Heart left ventricle (tissue), 16 donors: ENCODE data around the gene ZFP92. TPM values are rescaled to one million over a fixed set of nuclear protein-coding genes. Genes with fewer than 3 reads are reported as not detected.

Source experiments
- ATAC-seq, 4 donors: fragments of 200-7000 bp; cut with Tn5 transposase; one replicate each; pipeline ENCODE4 v1.9.1; 2020 to 2022; ENCODE audit warnings: moderate library complexity in 4 of 4, mild to moderate bottlenecking in 3 of 4, moderate number of reproducible peaks in 1 of 4
- DNase-seq, 5 donors: peaks; one replicate each; pipeline ENCODE4 v3.0.0-alpha.2; 2020
- H3K27ac ChIP-seq, 12 donors: fragments of 200-600 bp; sonication (generic) in 4 of 12; one replicate each; pipeline versions ENCODE4 v1.5.0 to v1.8.0; 2016 to 2022; ENCODE audit warnings: mild to moderate bottlenecking in 2 of 12
- H3K27me3 ChIP-seq, 9 donors: fragments of 200-600 bp; sonication (generic) in 2 of 9; one replicate each; pipeline versions ENCODE4 v1.5.1 to v1.8.0; 2016 to 2022; ENCODE audit warnings: mild to moderate bottlenecking in 3 of 9
- H3K36me3 ChIP-seq, 9 donors: fragments of 200-600 bp; sonication (generic) in 2 of 9; one replicate each; pipeline versions ENCODE4 v1.5.0 to v1.8.0; 2018 to 2022; ENCODE audit warnings: mild to moderate bottlenecking in 2 of 9
- H3K4me1 ChIP-seq, 12 donors: fragments of 200-600 bp; sonication (generic) in 4 of 12; one replicate each; pipeline versions ENCODE4 v1.5.0 to v1.8.0; 2016 to 2022; ENCODE audit warnings: mild to moderate bottlenecking in 3 of 12
- H3K4me3 ChIP-seq, 12 donors: fragments of 200-600 bp; sonication (generic) in 4 of 12; one replicate each; pipeline versions ENCODE4 v1.5.0 to v1.8.0; 2017 to 2022; ENCODE audit warnings: mild to moderate bottlenecking in 9 of 12, moderate library complexity in 4 of 12
- H3K9me3 ChIP-seq, 12 donors: fragments of 200-600 bp; sonication (generic) in 4 of 12; one replicate each; pipeline versions ENCODE4 v1.5.0 to v1.8.0; 2016 to 2022; ENCODE audit warnings: mild to moderate bottlenecking in 1 of 12
- POLR2A ChIP-seq, 2 donors: fragments of 450-650 bp; IDR thresholded peaks; one replicate each; pipeline ENCODE4 v1.6.1; 2017; ENCODE audit warnings: antibody characterized with exemption in 2 of 2, mild to moderate bottlenecking in 2 of 2, moderate library complexity in 2 of 2
- WGBS, 4 donors: extraction: QIAGEN DNeasy Blood & Tissue Kit in 2 of 4; methylation state at CpG; one replicate each; pipeline versions ENCODE4 v1.1.5 to v1.1.7; 2013 to 2018; 5-methylcytosine and 5-hydroxymethylcytosine counted together
- intact Hi-C, 10 donors: fragments of 100-400 bp; cut with DNase I; formaldehyde crosslinking; loops; one replicate each; pipeline versions ENCODE4 v1.11.1 to v1.14.2; 2022
- polyA plus RNA-seq, 2 donors: library from polyadenylated mRNA; stranded (reverse); fragments of 200-250 nt; gene quantifications; one replicate each; pipeline ENCODE4 v1.2.3, GENCODE V29; 2013
- total RNA-seq, 9 donors: library from RNA; depleted of rRNA in 2 of 9; stranded (reverse); fragments of >200 nt in 2 of 9; fragmentation: NEBNext Ultra II Directional in 3 of 9; extraction: Animal tissue kit (Norgen Biotek cat#: 25700) in 3 of 9; gene quantifications; one replicate each; pipeline versions ENCODE4 v1.1.0 to v1.2.4, GENCODE V29; 2016 to 2023
- TF ChIP-seq, protein P1 (sequence below), 12 donors: fragments of 200-600 bp; sonication (generic) in 4 of 12; IDR thresholded peaks; one replicate each; pipeline versions ENCODE4 v1.5.0 to v1.8.0; 2018 to 2022; ENCODE audit warnings: antibody characterized with exemption in 12 of 12, mild to moderate bottlenecking in 5 of 12
- donor health status: ischemic (EF 13 %, LVEDD 7.1; RV severe dilation, severe dysfunction).
- donor health status: healthy with polysubstance abuse.
- donor health status: DM: no; HTN: yes; CAD: no.
- donor health status: DM: no; HTN: no; CAD: no.
- donor health status: ischemic (EF 25% LVEDD 6.9; RV normal size, moderate dysfunction).
- donor health status: ischemic (EF 25% LVEDD 5.7; RV mildly dilated, moderate dysfunction).
- donor health status: healthy.
- donor health status: DM: yes; HTN: yes; CAD: no.
- donor health status: ischemic (EF 35%, LVEDD 5.7; RV mildly dilated, moderate dysfunction).
- donor health status: nonischemic (EF 11% LVEDD 7.7; RV severe dilation, severe dysfunction).
- donor health status: DM: yes; HTN: yes; CAD: no.
- donor health status: PGD.
- donor health status: ischemic (EF 29% LVEDD 5.4; RV normal size, mild dysfunction).
- donor health status: nonischemic (EF 23%, LVEDD 6.1; RV moderate dilation, normal function).

ZFP92 gene
- total and polyA plus RNA-seq, 11 donors: 0.22 to 1.5 (median 0.55) TPM

DNA sequence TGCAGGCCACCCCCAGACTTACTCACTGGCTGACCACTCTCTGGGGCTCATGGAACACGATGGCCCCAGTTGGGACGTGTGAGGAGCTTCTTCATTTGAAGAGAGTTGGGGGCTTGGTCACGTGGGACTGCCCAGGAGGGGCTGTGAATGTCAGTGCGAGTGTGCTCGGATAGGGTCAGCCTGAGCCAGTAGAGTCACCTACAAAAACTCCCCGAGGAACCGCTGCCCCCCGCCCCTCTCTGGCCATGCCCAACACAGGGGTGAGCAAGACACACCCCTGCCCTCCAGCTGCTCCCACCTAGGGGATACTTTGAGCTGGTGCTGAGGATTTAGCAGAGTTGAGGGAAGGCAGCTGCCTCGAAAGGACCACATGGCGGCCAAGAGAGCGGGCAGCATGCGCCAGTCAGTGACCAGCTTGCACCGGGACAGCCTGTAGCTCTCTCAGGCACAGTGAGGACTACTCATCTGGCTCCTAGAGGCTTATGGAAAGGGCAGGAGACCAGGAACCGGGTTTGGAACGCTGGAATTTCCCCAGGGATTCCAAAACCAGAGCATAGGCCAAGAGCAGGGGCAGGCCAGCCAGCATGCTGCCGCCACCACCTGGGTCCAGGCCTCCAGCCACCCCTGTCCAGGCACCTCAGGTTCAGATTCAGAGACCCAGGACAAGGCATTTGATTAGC is 18.5 kb upstream of the ZFP92 start:
- no peaks in the 10 kb centered on the region for H3K4me1 ChIP-seq
- ATAC-seq: no peak
- no peak for DNase-seq
- no peaks in the 10 kb centered on the region for H3K36me3 ChIP-seq
- H3K27me3 ChIP-seq: peaks cover 0 to 19% (median 0%) of the 10 kb centered on the region in 9 donors
- no peak overlapping the region for H3K27ac ChIP-seq
- WGBS, 4 donors: 80 to 91% (median 86%) methylated on average over 13 to 16 of the region's 16 CpGs
- H3K9me3 ChIP-seq: no peaks in the 10 kb centered on the region
- TF ChIP-seq POLR2A (IDR thresholded peaks at IDR 0.05): no peak
- TF ChIP-seq, protein P1, sequence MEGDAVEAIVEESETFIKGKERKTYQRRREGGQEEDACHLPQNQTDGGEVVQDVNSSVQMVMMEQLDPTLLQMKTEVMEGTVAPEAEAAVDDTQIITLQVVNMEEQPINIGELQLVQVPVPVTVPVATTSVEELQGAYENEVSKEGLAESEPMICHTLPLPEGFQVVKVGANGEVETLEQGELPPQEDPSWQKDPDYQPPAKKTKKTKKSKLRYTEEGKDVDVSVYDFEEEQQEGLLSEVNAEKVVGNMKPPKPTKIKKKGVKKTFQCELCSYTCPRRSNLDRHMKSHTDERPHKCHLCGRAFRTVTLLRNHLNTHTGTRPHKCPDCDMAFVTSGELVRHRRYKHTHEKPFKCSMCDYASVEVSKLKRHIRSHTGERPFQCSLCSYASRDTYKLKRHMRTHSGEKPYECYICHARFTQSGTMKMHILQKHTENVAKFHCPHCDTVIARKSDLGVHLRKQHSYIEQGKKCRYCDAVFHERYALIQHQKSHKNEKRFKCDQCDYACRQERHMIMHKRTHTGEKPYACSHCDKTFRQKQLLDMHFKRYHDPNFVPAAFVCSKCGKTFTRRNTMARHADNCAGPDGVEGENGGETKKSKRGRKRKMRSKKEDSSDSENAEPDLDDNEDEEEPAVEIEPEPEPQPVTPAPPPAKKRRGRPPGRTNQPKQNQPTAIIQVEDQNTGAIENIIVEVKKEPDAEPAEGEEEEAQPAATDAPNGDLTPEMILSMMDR (IDR thresholded peaks at IDR 0.05): no peak
- intact Hi-C loops: no loop called here
- H3K4me3 ChIP-seq: no peak overlapping the region

DNA sequence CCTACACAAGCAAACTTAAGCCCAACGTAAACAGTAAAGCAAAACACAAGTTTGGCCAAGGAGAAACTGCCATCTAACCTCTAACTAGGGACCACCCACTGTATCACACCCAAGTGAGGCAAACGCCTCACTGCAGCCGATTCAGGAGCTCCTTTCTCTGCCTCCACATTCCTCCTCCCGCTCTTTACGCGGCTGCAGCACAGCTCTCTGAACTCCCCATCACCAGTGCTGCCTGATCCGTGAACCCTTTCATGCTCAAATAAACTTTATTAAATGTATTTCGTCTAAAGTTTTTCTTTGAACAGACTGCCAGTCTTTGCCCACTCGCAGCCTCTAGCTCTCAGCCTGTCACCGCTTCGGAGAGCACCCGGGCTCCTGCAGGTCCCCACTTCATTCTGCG is 16.7 kb upstream of the ZFP92 start:
- intact Hi-C loops: no loop called here
- H3K4me1 ChIP-seq: no peaks in the 10 kb centered on the region
- no peak for ATAC-seq
- no peaks in the 10 kb centered on the region for H3K36me3 ChIP-seq
- H3K27me3 ChIP-seq: peaks cover 0 to 13% (median 0%) of the 10 kb centered on the region in 9 donors
- H3K4me3 ChIP-seq: no peak overlapping the region
- WGBS, 4 donors: 71 to 78% (median 74%) methylated on average over 13 of the region's 13 CpGs
- no peak for DNase-seq
- TF ChIP-seq POLR2A (IDR thresholded peaks at IDR 0.05): no peak
- TF ChIP-seq, protein P1 (IDR thresholded peaks at IDR 0.05): no peak
- no peak overlapping the region for H3K27ac ChIP-seq
- H3K9me3 ChIP-seq: no peaks in the 10 kb centered on the region

DNA sequence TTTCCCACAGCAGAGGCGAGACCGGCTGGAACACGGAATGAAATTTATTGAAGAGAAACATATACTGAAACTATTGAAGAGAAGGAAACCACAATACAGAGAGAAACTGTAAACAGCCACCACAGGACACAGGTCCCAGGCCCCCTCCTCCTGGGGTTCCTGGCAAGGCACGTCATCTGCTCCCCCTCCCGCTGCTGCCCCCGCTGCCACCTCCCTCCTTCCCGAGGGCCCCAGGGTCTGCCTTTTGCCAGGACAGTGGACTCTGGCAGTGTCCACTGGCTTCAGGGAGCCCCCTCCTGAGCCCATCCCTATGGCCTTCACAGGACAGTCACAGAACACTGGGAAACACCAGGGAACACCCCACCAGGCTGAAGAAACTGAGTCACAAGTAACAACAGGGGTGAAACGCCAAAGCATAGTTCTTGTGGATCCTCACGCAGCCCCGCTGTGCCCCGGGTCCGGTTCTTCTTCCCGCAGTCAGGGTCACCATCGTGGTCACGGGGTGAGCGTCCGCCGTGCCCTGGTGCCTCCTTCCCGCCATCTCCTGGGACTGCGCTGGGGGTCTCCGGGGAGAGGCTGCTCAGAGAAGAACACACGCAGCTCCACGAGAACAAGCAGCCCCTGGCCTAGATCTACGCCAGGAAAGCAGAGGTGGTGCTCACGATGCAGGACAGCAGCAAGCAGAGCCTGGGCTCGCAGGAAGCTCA is 15.5 kb upstream of the ZFP92 start:
- H3K36me3 ChIP-seq: no peaks in the 10 kb centered on the region
- TF ChIP-seq, protein P1 (IDR thresholded peaks at IDR 0.05): no peak
- no peak for TF ChIP-seq POLR2A (IDR thresholded peaks at IDR 0.05)
- intact Hi-C loops: no loop called here
- peaks cover 0 to 13% (median 0%) of the 10 kb centered on the region in 9 donors for H3K27me3 ChIP-seq
- H3K4me1 ChIP-seq: no peaks in the 10 kb centered on the region
- no peak overlapping the region for H3K27ac ChIP-seq
- 86 to 92% (median 88%) methylated on average over 19 to 26 of the region's 26 CpGs for WGBS, 4 donors
- ATAC-seq: no peak
- no peak for DNase-seq
- H3K4me3 ChIP-seq: no peak overlapping the region
- no peaks in the 10 kb centered on the region for H3K9me3 ChIP-seq

DNA sequence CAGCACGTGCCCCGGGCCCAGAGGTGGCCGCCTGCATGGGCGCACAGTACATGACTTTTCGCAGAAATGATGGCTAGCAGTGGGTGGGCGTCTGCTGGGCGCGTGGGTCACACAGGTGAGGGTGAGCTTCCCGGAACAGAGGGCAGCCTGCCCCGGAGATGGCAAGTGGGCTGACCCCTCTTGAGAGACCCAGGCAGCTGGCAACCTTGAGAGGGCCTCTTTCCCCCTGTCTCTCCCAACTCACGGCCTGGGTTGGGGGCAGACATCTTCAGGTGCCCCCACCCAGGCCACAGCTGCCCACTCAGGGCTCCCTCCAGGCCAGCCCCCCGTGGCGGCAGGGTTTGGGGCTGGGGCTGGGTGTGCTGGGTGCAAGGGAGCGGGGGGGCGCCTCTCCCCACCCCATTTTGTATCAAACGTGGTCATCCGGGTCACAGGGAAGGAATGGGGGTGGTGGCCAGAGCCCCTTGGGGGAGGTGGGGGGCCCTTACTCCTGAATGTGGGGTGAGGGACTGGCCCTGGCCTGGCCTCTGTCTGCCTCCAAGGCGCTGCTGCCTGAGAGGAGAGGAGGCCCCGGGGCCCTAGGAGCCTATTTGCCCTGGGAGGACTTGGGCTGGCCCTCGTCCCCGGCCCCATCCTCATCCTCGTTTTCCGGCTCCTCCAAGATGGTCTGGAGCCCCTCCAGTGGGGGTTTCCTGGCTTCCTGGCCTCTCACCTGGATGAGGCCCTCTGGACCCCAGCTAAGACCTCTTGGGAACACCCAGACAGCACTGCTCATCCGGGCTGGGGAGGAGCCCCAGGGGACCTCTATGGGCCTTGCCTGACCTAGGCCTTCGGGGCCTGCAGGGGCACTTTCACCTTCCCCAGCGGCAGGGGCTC is 14.7 kb upstream of the ZFP92 start:
- no peak for DNase-seq
- ATAC-seq: no peak
- H3K4me3 ChIP-seq: no peak overlapping the region
- H3K9me3 ChIP-seq: no peaks in the 10 kb centered on the region
- 82 to 91% (median 87%) methylated on average over 8 to 26 of the region's 26 CpGs for WGBS, 4 donors
- peaks cover 0 to 13% (median 0%) of the 10 kb centered on the region in 9 donors for H3K27me3 ChIP-seq
- H3K36me3 ChIP-seq: no peaks in the 10 kb centered on the region
- H3K27ac ChIP-seq: no peak overlapping the region
- TF ChIP-seq POLR2A (IDR thresholded peaks at IDR 0.05): no peak
- TF ChIP-seq, protein P1 (IDR thresholded peaks at IDR 0.05): no peak
- intact Hi-C loops: no loop called here
- no peaks in the 10 kb centered on the region for H3K4me1 ChIP-seq
